GM19035 (cell line): ENCODE results near the gene PRDX2.

Experiments
- ATAC-seq: cut with Tn5 transposase; IDR thresholded peaks from one replicate; pipeline ENCODE4 v1.9.1; 2021; ENCODE audit not compliant: unreplicated experiment

The PRDX2 gene

GRCh38 chr19:12756150-12756883, 45.3 kb downstream of the PRDX2 start:
- no peak for ATAC-seq

- no peak for ATAC-seq
Measured at GRCh38 chr19:12754465-12755196, 47.0 kb downstream of the PRDX2 start.

- no peak for ATAC-seq
Measured at GRCh38 chr19:12752056-12752781, 49.4 kb downstream of the PRDX2 start.

DNA sequence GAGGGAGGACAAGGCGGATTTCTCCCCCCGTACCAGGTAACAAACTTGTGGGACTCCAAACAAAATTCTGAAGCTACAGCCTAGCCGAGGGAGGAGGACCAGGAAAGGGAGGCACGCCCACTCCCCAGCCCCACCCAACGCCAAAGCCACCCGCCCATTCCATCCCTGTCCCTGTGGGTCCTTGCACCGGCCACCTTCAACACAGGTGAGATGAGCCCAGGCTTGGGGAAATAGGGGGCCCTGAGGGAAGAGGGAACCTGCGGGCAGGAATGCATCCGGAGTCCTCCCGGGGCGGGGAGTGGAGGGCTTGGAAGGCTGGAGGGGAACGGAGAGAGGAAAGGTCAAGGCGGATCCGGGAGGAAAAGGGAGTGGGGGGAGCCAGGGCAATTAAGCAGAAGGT, 50.0 kb downstream of the PRDX2 start, which contains the start of gene BEST2:
BEST2 (plus strand) TSS at position 157 of the 400 bp plus-strand sequence. CDS start 802 bp downstream, outside the sequence.
- no peak for ATAC-seq

- ATAC-seq = no peak
Measured at GRCh38 chr19:12750851-12751250, 50.7 kb downstream of the PRDX2 start.

GRCh38 chr19:12749938-12750521, 51.6 kb downstream of the PRDX2 start:
- no peak for ATAC-seq

GRCh38 chr19:12748489-12748888, 53.1 kb downstream of the PRDX2 start:
- ATAC-seq = no peak
